GM19035 (cell line): ENCODE data around the gene GLRX.

Experiments
- ATAC-seq: cut with Tn5 transposase; IDR thresholded peaks from one replicate; pipeline ENCODE4 v1.9.1; 2021; ENCODE audit not compliant: unreplicated experiment

GLRX gene

DNA sequence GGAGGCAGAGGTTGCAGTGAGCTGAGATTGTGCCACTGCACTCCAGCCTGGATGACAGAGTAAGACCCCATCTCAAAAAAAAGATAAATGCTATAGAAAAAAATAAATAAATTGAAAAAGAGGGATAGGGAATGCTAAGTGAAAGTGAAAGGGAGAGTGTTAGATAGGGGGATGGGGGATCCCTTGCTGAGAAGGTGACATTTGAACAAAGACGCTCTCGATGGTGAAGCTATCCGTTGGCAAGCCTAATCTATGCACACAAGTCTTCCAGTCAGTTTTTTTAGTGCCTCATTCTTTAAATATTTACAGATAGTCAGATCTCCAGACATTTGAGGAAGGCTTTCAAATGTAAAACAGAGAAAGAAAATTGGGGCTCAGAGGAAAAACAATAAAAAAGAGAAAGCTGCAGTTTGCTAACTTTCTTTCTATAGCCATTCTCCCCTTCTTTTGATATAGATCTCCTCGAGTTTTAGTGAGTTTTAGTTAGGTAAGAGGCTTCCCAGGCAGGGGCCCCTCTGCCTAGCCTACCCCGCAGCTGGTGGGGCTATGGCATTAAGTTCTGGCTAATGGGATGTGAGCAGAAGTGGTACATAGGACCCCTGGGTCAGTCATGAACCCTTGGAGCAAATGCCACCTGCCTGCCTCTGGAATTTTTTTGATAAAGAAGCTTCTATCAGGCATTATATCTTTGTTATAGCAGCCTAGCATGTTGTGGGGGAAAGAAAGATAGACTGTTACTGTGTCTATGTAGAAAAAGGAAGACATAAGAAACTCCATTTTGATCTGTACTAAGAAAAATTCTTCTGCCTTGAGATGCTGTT lies 12.0 kb downstream of the GLRX start:
- ATAC-seq = no peak

DNA sequence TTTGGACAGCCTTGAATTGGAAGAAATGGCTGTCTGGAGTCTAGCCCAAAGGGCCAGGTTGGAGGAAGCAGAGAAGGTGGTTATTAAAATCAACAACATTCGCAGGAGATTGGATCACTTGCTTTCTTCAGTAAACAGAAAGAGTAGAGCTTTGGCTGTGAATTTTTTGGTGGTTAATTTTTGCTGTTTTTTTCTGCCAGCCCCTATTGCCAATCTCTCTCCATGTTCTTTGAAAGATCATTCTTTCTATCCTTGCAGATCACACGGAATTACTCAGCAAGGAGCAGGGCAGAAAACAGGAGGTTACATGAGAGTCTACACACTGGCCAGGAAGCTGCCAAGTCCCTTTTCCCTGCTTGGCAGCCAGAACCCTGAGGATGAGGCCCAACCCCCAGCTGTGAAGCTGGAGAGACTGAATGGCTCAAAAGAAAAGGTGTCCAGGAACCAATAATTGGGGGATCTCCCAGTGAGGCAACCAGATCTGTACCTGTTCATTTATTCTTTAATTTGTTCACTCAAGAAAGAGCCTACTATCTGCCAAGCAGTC lies 13.0 kb downstream of the GLRX start:
- ATAC-seq = no peak

DNA sequence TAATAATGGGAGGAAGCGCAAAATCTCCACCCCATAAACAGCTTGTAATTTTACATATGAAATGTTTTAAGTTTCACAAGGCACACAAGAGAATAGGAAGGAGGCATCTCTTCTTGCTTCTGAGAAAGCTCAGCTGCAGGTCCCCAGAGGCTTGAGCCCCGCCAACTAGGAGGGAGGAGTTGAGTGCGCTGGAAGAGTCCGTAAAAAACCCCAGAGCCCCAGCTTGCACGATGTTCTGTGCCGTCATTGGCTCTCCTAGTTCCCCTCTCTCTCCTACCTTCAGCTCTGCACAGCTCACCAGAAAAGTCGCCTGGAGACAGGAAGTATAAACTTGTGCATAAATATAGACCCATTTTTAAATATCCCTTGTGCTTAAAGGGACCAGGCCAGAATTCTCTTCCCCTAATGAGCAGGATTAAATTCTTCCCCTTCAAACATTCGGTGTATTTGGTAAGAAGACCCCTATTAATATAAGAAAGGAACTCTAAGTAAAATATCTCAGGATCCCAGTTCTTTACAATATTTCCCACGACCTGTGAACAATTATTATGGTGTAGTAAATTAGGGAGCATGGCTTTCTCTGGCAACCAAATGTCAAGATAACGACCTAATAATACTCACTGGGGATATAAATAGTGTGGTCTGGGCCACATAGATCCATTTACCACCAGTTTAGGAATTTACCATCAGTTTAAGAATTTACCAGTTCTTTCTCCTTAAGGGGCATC lies 13.7 kb downstream of the GLRX start:
- ATAC-seq = peak; percentile 100

DNA sequence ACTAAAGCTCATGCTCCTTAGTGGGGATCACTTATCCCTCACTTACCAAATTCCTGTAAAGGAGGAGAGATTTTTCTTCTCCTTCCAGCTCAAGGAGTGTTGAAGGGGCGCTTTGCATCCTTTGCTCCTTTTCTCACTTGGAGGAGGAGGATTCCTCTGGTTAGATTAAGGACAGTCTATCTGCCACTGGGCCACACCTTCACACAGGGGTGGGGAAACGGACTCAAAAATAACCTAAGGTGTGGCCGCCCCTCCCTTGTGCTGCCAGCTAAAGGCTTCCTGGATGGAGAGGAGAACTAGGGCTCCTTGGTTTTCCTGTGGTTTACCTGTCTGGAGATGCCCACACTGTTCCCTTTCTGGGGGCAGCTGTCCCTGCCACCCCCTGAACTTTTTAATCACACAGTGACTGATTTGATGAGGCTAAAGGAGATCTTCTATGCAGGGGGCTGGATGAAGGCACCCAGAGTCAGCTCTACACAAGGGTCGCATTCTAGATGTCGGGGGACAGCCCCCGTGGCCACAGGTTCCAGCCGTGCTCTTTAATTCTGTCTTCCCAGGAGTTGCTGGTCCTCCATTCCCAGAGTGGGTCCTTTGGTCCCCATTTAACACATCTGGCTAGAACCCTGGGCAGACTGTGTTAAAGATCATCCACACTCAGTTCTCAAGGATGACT lies 14.4 kb downstream of the GLRX start:
- ATAC-seq = no peak

DNA sequence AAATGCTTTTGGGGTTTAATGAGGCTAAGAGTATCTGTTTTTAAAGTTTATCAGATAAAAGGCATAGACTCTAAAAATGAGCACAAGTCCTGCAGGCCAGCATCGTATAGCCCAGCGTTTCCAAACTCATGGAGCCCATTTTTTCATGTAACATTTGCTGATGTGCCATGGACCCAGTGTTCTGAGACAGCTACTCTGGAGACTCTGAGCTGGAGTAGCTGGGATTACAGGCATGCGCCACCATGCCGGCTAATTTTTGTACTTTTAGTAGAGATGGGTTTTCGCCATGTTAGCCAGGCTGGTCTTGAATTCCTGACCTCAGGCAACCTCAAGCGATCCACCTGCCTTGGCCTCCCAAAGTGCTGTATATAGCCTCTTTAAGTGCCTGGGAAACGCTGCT lies 15.8 kb downstream of the GLRX start:
- ATAC-seq = no peak

DNA sequence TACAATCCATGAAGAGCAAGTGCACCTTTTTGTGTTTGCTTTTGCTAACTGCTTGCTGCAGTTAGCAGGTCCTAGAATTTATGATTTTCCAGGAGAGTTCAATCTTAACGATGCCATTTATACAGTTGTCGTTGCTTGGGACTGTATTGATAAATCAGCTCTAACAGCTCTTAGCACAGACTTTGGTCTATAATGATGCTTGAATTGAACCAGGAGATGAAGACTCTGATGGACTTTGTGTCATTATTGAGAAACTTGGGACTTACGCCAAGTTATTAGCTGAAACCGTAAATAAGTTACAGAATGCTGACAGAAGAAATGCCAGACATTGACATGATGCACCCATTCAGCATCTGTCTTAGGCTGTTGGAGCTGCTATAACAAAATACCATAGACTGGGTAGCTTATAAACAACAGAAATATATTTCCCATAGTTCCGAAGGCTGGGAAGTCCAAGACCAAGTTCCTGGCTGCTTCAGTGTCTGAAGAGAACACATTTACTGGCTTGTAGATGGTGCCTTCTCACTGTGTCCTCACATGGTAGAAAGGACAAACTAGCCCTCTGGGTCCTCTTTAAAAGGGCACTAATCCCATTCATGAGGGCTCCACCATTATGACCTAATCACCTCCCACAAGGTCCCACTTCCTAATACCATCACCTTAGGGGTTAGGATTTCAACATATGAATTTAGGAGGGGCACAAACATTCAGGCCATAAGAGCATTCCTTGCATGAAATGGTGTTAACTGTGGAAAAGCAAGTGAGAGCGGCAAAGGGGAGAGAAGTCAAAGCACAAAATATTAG lies 17.6 kb downstream of the GLRX start:
- ATAC-seq = no peak

DNA sequence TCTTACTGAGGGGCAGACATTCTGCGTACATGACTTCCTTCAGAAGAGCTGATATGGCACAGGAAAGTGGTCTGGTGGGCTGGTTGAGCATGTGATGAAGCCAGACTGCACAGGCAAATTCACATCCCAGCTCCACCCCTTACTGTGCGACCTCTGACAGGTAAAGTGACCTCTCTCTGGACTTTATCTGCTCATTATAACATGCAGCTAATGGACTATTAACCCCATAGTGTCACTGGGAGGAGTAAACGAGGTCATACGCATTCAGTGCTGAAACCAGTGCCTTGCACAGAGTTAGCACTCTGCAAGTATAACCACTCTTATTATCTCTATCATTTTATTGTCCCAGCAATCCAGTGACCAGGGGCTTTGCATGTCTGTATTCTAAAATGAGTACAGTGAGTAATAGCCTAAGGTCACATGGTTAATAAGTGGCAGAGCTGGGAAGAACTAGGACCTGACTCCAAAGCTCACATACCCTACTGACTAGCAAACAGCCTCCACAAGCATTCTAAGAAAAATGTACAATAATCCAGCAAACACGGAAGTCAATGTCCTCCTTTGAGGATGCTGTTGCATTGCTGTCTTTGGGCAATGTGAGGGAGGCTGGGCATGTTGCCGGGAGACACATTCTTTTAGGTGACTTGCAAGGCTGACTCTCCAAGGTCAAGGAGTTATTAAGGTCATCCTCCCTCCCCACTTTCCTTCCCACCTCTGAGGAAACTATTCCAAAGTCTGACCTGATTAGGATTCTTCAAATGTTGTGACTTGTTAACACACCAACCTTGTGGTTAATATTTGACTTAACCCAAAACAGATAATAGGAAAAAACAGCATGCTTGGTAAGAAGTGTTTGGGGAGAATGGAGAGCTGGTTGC lies 19.0 kb downstream of the GLRX start:
- ATAC-seq = no peak

DNA sequence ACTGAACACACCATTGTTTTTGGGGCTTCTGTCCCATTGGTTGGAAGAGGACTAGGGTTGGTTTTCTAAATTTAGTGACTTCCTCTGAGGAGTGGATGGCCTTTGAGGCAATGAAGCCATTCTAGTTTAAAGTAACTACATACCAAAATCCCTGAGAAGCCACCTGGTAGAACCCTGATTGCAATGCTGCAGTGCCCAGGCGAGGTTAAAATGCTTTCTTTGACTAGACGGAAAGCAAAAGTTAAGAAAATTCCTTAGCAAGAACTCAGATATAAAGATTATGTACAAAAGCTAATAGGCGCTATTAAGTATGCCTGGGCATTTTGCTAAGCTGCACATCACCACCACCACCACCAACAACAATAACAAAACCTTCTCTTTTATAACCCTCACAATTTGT lies 20.6 kb downstream of the GLRX start:
- no peak for ATAC-seq

DNA sequence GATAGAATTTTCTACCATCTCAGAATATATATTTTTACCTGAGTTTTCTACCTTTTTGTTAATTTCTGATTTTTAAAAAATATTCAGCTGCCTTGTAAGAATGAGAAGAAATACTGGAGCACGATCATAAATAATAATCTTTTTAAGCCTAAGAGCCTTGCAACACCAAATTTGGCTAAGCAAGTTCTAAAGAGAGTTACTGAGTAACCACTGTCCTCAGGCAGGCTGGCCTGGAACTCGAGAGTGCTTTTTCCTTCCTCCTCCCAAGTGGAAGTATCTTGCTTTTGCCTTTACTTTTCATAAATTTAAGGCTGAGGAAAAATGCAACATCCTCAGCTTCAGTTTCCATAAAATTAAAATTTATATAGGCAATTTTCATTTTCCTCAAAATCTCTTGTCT lies 21.0 kb downstream of the GLRX start:
- no peak for ATAC-seq

DNA sequence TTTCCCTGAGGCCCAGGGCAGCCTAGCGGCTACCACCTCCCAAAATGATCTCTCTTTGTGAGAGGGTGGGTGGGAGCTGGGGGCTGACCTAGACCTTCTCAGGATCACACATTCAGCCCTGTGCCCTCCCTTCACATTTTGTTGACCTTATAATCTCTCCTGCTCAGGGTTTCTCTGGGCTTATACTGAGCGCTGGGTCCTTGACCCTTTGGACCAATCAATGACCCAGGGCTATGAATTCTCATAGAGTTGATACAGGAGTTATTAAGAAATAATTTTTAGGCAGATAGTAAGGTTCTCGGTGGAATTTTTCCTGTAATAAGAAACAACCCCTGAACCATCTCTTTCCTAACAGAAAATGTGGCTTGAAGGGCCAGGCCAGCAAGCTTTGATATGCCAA lies 22.0 kb downstream of the GLRX start:
- no peak for ATAC-seq

DNA sequence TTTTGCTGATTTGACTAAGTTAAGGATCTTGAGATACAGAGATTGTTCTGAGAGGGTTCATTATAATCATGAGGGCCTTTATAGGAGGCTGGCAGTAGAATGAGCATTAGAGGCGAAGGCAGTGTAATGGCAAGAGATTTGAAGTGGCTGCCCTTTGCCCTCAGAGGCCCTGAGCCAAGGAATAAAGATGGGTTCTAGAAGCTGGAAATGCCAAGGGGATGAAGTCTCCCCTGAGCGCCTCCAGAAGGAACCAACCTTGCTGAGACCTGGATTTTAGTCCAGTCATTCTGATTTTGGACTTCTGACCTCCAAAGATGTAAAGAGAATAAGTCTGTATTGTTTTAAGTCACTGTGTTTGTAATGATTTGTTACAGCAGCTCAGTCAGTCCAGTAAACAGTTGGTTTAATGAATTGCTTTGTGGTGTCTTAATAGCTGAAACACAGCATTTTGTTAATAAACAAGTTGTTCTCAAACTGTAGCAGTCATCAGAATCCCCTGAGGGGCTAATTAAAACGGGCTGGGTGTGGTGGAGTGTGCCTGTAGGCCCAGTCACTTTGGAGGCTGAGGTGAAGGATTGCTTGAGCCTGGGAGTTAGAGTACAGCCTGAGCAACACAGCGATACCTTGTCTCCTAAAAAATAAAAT lies 23.2 kb downstream of the GLRX start:
- no peak for ATAC-seq

DNA sequence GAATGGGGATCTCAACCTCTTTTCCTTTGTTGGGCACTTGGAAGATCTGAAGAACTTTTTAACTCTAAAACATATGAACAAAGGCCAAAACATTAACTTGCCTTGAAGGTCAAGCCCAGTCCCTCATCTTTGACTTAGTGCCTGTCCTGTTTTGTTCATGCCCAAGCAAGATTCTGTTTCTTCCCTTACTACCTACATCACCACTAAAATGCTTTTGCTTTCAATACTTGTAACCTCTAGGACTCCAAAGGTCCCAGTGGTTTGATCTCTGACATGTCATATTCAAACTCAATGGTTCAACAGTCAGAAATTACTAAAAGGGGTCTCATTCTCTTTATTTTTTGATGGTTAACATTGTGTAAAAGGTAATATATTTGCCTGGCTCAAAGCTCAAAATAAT lies 24.0 kb downstream of the GLRX start:
- no peak for ATAC-seq

DNA sequence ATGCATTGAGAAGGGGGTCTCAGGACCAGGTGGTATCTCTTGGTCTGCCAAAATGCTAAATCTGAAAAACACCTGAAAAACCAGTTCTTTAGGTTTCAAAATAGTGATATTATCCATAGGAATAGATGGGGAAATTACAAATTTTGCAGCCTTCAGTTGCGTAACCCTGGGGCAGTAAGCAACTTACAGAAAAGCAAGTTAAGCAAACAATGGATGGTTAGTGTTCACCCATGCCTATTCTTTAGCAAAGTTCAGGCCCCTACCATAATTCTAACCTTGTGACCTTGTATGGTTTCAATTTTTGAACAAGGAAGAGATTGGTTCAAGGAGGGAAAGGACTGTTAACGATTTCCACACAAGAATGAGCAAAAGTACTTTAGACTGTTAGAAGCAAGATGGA lies 24.5 kb downstream of the GLRX start:
- no peak for ATAC-seq

DNA sequence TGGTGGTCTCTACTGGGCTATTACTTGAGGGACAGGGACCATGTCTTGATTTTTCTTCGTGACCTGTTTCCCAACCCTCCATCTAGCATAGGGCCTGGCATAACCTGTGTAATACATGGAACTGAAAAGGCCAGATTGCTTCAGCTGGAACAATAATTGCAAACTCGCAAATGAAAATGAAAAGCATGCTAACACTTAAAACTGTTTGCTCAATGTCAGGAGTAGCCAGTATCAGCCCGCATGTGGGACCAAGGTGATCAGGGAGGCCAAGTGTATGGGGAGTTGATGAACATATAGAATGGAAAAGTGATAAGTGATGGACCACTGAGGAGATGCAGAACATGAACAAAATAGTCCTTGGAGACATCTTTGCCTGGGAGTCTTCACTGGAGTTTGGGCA lies 25.2 kb downstream of the GLRX start:
- ATAC-seq = no peak

DNA sequence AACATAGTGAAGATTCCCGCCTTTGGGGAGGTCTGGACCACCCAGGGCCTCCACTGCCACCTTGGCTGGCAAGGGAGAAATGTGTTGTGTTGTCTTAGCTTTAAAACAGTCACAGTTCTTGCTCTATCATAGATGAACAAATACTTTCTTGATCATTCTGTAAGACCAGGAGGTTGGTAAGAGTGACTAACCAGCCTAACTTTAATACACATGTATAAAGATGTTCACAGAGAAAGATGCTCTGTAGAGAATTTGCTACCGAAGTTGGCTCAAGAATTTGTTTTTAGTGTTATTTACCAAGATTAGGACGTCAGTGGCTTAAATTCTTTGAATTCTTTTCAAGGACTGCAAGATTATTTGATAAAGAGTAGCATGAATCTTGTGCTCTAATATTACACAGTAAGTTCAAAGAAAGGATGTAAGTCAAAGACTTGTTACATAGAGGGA lies 28.4 kb downstream of the GLRX start:
- no peak for ATAC-seq

DNA sequence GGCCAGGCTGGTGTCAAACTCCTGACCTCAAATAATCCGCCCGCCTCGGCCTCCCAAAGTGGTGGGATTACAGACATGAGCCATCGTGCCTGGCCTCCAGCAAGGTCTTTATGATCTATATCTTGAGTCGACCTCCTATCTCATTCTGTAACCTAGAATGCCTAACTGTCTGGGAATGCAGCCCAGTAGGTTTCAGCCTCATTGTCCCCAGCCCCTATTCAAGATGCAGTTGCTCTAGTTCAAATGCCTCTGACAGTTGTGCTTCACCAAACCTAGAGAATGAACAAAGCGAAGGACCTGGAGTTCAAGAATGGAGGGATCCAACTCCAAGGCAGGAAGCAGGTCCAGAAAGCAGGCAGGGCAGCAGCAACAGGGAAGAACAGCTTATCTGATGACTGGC lies 30.8 kb downstream of the GLRX start:
- no peak for ATAC-seq

DNA sequence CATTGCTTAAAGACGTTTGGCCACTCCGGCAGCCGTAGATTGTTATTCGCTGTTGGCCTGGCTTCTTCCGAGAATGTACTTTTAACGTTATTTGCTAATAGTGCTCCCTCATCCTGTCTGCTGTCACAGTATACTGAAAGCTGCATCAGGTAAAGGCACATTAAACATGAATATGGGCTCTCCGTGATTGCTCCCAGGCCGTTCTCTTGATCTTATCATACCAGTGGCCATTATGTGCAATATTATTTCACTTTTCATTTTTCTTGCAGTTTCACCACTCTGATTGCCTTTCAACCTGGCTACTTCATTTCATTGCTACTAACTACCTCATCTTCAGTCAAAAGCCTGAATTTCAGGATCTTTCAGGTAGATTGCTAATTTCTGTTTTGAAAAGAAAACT lies 34.0 kb downstream of the GLRX start:
- no peak for ATAC-seq

DNA sequence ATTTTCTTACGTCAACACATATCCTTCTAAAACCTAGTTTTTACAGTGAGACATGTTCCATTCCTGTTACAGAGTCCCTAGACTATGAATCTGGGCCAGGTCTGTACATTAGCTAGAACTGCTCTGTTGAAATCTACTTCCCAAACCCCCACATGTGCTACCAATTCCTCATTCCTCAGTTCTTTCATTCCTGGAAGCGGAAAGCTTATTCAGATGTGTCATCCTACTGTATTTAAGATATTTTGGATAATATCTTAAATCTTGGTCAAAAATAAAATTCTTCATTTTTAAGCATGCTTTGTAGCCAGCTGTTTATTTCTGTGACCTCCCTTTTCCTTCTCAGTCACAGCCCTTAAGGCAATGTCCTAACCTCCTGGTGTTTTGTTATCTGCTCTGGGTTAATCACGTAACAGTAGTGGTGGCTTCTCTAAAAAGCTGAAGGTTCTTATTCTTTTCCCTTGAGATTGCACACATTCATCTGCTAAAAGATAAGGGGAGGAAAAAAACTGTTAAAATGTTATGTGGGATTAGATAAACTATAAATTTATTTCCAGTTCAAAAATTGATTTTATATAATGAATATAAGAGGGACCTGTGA lies 35.6 kb downstream of the GLRX start:
- no peak for ATAC-seq
